ENCODE measurements around the gene WDR76. TPM values are rescaled to one million over a fixed set of nuclear protein-coding genes. Genes with fewer than 3 reads are reported as not detected.

WDR76 gene
- total RNA-seq, 1 donor from 2014 or later, result 6.2 TPM

DNA sequence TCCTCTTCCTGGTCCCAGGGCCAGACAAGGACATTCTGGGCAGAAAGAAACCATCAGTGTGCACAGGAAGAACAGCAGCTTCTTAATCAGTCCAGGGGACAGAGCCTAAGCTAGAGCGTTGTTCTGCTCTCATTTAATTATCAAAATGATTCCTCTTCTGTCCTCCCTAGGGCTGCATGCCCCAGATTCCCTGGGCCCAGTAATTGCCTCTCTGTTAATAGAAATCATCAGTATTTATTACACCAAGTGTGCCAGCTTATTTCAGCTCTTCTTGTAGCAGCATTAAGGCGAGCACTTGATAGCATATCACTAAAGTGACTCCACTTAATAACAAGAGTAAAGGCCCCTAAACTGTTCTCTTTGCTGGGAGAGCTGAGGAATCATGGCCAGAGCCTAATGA lies 72.1 kb downstream of the WDR76 start:
- H3K27me3 ChIP-seq, result no peaks in the 10 kb centered on the region
- H3K4me3 ChIP-seq, result no peak overlapping the region
- H3K9me3 ChIP-seq, result no peaks in the 10 kb centered on the region
- TF ChIP-seq, protein P1, sequence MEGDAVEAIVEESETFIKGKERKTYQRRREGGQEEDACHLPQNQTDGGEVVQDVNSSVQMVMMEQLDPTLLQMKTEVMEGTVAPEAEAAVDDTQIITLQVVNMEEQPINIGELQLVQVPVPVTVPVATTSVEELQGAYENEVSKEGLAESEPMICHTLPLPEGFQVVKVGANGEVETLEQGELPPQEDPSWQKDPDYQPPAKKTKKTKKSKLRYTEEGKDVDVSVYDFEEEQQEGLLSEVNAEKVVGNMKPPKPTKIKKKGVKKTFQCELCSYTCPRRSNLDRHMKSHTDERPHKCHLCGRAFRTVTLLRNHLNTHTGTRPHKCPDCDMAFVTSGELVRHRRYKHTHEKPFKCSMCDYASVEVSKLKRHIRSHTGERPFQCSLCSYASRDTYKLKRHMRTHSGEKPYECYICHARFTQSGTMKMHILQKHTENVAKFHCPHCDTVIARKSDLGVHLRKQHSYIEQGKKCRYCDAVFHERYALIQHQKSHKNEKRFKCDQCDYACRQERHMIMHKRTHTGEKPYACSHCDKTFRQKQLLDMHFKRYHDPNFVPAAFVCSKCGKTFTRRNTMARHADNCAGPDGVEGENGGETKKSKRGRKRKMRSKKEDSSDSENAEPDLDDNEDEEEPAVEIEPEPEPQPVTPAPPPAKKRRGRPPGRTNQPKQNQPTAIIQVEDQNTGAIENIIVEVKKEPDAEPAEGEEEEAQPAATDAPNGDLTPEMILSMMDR (IDR thresholded peaks at IDR 0.05), result no peak
- no peak for ATAC-seq
- H3K27ac ChIP-seq, result no peak overlapping the region
- intact Hi-C loops (cut with DNase I), result no loop called here
- H3K36me3 ChIP-seq, result no peaks in the 10 kb centered on the region
- no peak for DNase-seq
- no peaks in the 10 kb centered on the region for H3K4me1 ChIP-seq

DNA sequence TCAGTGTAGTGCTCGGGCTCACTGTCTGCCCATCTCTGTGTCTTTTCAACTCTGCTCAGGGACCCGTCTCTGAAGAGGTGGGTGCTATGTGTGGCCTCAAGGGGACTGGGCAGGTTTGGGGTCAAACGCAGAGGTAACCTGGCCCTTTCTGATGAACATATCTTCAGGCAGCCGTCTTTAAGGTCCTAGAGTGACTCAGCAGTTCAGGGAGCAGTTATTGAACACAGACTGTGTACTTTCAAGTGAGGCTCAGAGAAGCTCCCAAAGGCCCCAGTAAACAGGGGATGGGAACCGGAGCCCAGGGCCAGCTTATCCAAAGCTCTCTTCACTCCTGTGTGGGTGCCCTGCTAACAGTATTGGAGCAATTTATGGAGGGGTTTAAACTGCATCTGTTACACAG lies 73.1 kb downstream of the WDR76 start:
- H3K36me3 ChIP-seq, result no peaks in the 10 kb centered on the region
- DNase-seq (no peak), ATAC-seq (no peak)
- no peak overlapping the region for H3K27ac ChIP-seq
- intact Hi-C loops (cut with DNase I), result no loop called here
- H3K4me3 ChIP-seq, result no peak overlapping the region
- H3K27me3 ChIP-seq, result no peaks in the 10 kb centered on the region
- no peaks in the 10 kb centered on the region for H3K4me1 ChIP-seq
- TF ChIP-seq, protein P1 (IDR thresholded peaks at IDR 0.05), result no peak
- no peaks in the 10 kb centered on the region for H3K9me3 ChIP-seq

DNA sequence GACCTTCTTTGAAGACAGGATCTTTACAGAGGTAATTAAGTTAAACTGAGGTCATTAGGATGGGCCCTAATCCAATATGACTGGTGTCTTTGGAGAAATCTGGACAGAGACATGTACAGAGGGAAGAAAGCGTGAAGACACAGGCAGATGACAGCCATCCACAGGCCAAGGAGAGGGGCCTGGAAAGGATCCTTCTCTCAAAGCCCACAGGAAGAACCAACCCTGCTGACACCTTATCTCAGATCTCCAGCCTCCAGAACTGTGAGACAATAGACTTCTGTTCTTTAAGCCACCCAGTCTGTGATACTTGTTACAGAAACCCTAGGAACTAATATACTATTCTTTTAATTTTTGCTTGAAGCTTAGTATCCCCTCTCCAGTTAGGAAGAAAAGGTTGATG lies 74.2 kb downstream of the WDR76 start:
- TF ChIP-seq, protein P1 (IDR thresholded peaks at IDR 0.05), result no peak
- DNase-seq, result no peak

DNA sequence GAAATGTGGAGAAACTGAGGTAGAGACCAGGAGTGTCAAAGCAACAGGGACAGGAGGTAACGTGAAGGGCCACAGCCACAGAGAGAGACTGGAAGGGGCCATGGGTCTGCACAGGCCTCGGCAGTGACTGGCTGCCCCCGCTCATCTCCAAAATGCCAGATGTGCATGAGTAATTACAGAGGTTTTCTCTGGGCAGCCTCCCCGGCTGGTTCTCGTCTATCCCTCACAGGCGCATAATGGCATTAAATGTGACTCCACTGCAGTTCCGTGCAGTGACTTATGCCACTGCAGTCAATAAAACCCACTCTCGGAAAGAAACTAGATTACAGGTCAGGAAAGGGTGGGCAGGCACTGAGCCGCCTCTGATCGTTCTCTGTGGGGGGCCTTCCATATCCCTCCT lies 74.7 kb downstream of the WDR76 start:
- Histone ChIP-seq H3K4me3 (no peak overlapping the region), H3K27me3 (no peaks in the 10 kb centered on the region), H3K9me3 (no peaks in the 10 kb centered on the region), H3K27ac (no peak overlapping the region), H3K36me3 (no peaks in the 10 kb centered on the region), H3K4me1 (no peaks in the 10 kb centered on the region)
- DNase-seq, result no peak
- ATAC-seq, result no peak
- intact Hi-C loops (cut with DNase I), result no loop called here
- TF ChIP-seq, protein P1 (IDR thresholded peaks at IDR 0.05), result no peak

More for the DNA sequence above, 74.2 kb downstream of the WDR76 start:
- ATAC-seq, result no peak
- Histone ChIP-seq H3K4me1 (no peaks in the 10 kb centered on the region), H3K27me3 (no peaks in the 10 kb centered on the region), H3K36me3 (no peaks in the 10 kb centered on the region), H3K9me3 (no peaks in the 10 kb centered on the region), H3K4me3 (no peak overlapping the region), H3K27ac (no peak overlapping the region)
- intact Hi-C loops (cut with DNase I), result no loop called here

DNA sequence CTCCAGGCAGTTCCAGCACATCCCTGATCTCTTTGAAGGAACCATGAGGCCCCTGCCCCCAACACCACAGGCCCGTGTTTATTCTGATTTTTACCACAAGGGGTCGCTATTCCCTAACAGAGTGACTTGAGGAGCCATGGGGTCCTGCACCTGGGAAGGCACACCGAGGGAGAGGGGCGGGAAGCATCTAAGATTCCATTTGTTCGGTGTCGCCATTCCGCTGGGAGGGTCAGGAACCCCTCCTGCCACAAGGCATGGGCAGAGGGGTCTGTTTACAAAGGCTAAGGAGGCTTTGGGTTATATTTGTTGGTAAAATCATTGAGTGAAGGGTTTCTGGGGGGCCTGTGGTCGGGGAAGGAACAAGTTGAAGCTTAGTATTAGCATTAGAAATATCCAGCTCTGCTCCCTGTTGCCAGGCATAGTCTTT lies 77.1 kb downstream of the WDR76 start:
- H3K27me3 ChIP-seq, result no peaks in the 10 kb centered on the region
- ATAC-seq, result peak; percentile 70
- H3K4me1 ChIP-seq, result no peaks in the 10 kb centered on the region
- H3K9me3 ChIP-seq, result no peaks in the 10 kb centered on the region
- no peak for DNase-seq
- intact Hi-C loops (cut with DNase I), result no loop called here
- H3K27ac ChIP-seq, result no peak overlapping the region
- no peak overlapping the region for H3K4me3 ChIP-seq
- no peaks in the 10 kb centered on the region for H3K36me3 ChIP-seq
- TF ChIP-seq, protein P1 (IDR thresholded peaks at IDR 0.05), result peak; percentile 73

DNA sequence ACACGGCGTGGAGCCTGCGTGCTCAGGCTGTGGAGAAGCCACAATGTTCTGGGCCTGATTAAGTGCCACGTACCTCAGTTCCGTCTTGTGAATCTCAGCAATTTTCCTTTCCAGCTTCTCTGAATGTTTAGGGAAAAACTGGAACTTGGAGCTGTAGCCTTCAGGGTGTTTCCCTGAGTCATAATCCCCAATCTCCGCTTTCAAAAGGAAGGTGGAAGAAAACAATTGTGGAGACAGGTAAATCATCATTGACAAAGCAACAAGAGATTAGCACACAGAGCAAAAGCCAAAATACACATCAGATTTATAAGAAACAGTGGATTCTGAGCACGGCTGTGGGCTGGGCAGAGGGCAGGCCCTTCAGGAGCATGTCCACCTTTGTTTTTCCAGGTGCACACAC lies 79.0 kb downstream of the WDR76 start:
- intact Hi-C loops (cut with DNase I), result no loop called here
- DNase-seq, result no peak
- Histone ChIP-seq H3K36me3 (no peaks in the 10 kb centered on the region), H3K4me3 (no peak overlapping the region), H3K4me1 (no peaks in the 10 kb centered on the region), H3K9me3 (no peaks in the 10 kb centered on the region), H3K27ac (no peak overlapping the region), H3K27me3 (no peaks in the 10 kb centered on the region)
- no peak for ATAC-seq
- TF ChIP-seq, protein P1 (IDR thresholded peaks at IDR 0.05), result no peak

All from upper lobe of right lung (tissue), 1 donor.